Gastrocnemius medialis (tissue), 4 donors: Measurements from ENCODE around the gene MORN1. TPM values are rescaled to one million over a fixed set of nuclear protein-coding genes. Genes with fewer than 3 reads are reported as not detected.
A peak's percentile ranks its signal among the peaks of the same experiment; 100 is the strongest.

Experiments used
- ATAC-seq, 2 donors: fragments of 150-250 bp; one replicate each; pipeline ENCODE4 v1.9.1; 2016
- DNase-seq, 2 donors: peaks; one replicate each; pipeline ENCODE4 v3.0.0-alpha.2; 2019
- H3K27ac ChIP-seq, 4 donors: fragments of 200-600 bp; sonication (generic); 1 replicate in 1 of 4; 2 replicates in 3 of 4; pipeline ENCODE4 v1.5.1; 2016 to 2018; ENCODE audit warnings: mild to moderate bottlenecking in 2 of 4, moderate library complexity in 1 of 4
- H3K27me3 ChIP-seq, 3 donors: fragments of 200-600 bp; sonication (generic) in 2 of 3; 1 replicate in 1 of 3; 2 replicates in 2 of 3; pipeline versions ENCODE4 v1.5.1 to v1.6.0; 2016 to 2019; ENCODE audit warnings: mild to moderate bottlenecking in 1 of 3, moderate library complexity in 1 of 3
- H3K36me3 ChIP-seq, 2 donors: fragments of 200-600 bp; sonication (generic) in 1 of 2; one replicate each; pipeline ENCODE4 v1.5.1; 2017 to 2018
- H3K4me1 ChIP-seq, 2 donors: fragments of 200-600 bp; sonication (generic) in 1 of 2; one replicate each; pipeline ENCODE4 v1.5.1; 2016 to 2017; ENCODE audit warnings: mild to moderate bottlenecking in 2 of 2
- H3K4me3 ChIP-seq, 4 donors: fragments of 200-600 bp; sonication (generic) in 3 of 4; 1 replicate in 1 of 4; 2 replicates in 3 of 4; pipeline ENCODE4 v1.5.1; 2016 to 2019; ENCODE audit warnings: mild to moderate bottlenecking in 2 of 4
- H3K9me3 ChIP-seq, 3 donors: fragments of 200-600 bp; sonication (generic) in 2 of 3; 1 replicate in 1 of 3; 2 replicates in 2 of 3; pipeline ENCODE4 v1.5.1; 2016 to 2019
- CTCF ChIP-seq, 5 experiments: fragments of 450-650 bp in 3 of 5; fragments of 200-600 bp in 2 of 5; sonication (generic) in 2 of 5; IDR thresholded peaks in 4 of 5; conservative IDR thresholded peaks in 1 of 5; 1 replicate in 4 of 5; 2 replicates in 1 of 5; pipeline ENCODE4 v1.5.1; 2016 to 2019; ENCODE audit warnings: antibody characterized with exemption in 5 of 5, mild to moderate bottlenecking in 3 of 5, moderate library complexity in 3 of 5
- POLR2A ChIP-seq, 2 donors: fragments of 450-650 bp; IDR thresholded peaks; one replicate each; pipeline ENCODE4 v1.6.1; 2017; ENCODE audit warnings: antibody characterized with exemption in 2 of 2, mild to moderate bottlenecking in 2 of 2, moderate library complexity in 2 of 2
- in situ Hi-C, 4 donors: fragments of 200-750 bp; cut with MboI; loops; one replicate each; pipeline versions ENCODE4 v1.15.0 to v1.8.0; 2017; ENCODE audit warnings: low sequenced_read_pairs in 4 of 4
- intact Hi-C: fragments of 100-400 bp; cut with DNase I; formaldehyde crosslinking; loops from one replicate; pipeline ENCODE4 v1.15.1; 2023; ENCODE audit warnings: low total_unique reads
- total RNA-seq, 4 donors: library from RNA; depleted of rRNA; stranded (reverse); fragments of >200 nt; gene quantifications; one replicate each; pipeline versions ENCODE4 v1.1.0 to v1.2.3, GENCODE V29; 2016

MORN1 gene
- total RNA-seq, 4 donors from 2014 or later: 1.9 to 4.7 (median 3.5) TPM

GRCh38 chr1:2278591-2279209 lies 112.7 kb downstream of the MORN1 start:
- TF ChIP-seq CTCF (IDR thresholded peaks at IDR 0.05 in 4 of 5, conservative IDR thresholded peaks at IDR 0.05 in 1 of 5) (no peak), POLR2A (IDR thresholded peaks at IDR 0.05) (no peak)

GRCh38 chr1:2277741-2278488 lies 113.4 kb downstream of the MORN1 start:
- Histone ChIP-seq H3K4me3 (no peak overlapping the region), H3K27ac (peak overlapping the region; percentile 1 to 51 (median 26)), H3K4me1 (peaks cover 64 to 66% of the 10 kb centered on the region in 2 donors), H3K36me3 (no peaks in the 10 kb centered on the region), H3K9me3 (no peaks in the 10 kb centered on the region), H3K27me3 (no peaks in the 10 kb centered on the region)
- intact Hi-C loops: no loop called here
- TF ChIP-seq CTCF (IDR thresholded peaks at IDR 0.05 in 4 of 5, conservative IDR thresholded peaks at IDR 0.05 in 1 of 5) (no peak), POLR2A (IDR thresholded peaks at IDR 0.05) (no peak)
- ATAC-seq (peak in 1 of 2 donors; percentile 38), DNase-seq (peak in 1 of 2 donors; percentile 48)
- in situ Hi-C loops: no loop called here

More at GRCh38 chr1:2278591-2279209, 112.7 kb downstream of the MORN1 start:
- ATAC-seq: no peak
- Histone ChIP-seq H3K27ac (peak overlapping the region; percentile 7 to 52 (median 48)), H3K4me3 (no peak overlapping the region), H3K27me3 (no peaks in the 10 kb centered on the region), H3K36me3 (no peaks in the 10 kb centered on the region), H3K9me3 (no peaks in the 10 kb centered on the region), H3K4me1 (peaks cover 63 to 65% of the 10 kb centered on the region in 2 donors)
- intact Hi-C loops: no loop called here
- in situ Hi-C loops: no loop called here
- DNase-seq: no peak

GRCh38 chr1:2276803-2277580 lies 114.4 kb downstream of the MORN1 start:
- no peaks in the 10 kb centered on the region for H3K9me3 ChIP-seq
- no peak for ATAC-seq
- in situ Hi-C loops (no loop called here), intact Hi-C loops (no loop called here)
- no peaks in the 10 kb centered on the region for H3K36me3 ChIP-seq
- no peak overlapping the region for H3K4me3 ChIP-seq
- H3K27ac ChIP-seq: peak overlapping the region in 2 of 4 donors; percentile 52 to 55
- H3K4me1 ChIP-seq: peaks cover 68 to 75% of the 10 kb centered on the region in 2 donors
- no peak for DNase-seq
- TF ChIP-seq POLR2A (IDR thresholded peaks at IDR 0.05) (no peak), CTCF (IDR thresholded peaks at IDR 0.05 in 4 of 5, conservative IDR thresholded peaks at IDR 0.05 in 1 of 5) (no peak)
- no peaks in the 10 kb centered on the region for H3K27me3 ChIP-seq

- H3K27ac ChIP-seq: peak overlapping the region; percentile 2 to 60 (median 54)
- TF ChIP-seq CTCF (IDR thresholded peaks at IDR 0.05 in 4 of 5, conservative IDR thresholded peaks at IDR 0.05 in 1 of 5): no peak
- no peak for TF ChIP-seq POLR2A (IDR thresholded peaks at IDR 0.05)
- no peak overlapping the region for H3K4me3 ChIP-seq
- no peak for DNase-seq
- H3K9me3 ChIP-seq: no peaks in the 10 kb centered on the region
- no peaks in the 10 kb centered on the region for H3K36me3 ChIP-seq
- in situ Hi-C loops: no loop called here
- peaks cover 78 to 84% of the 10 kb centered on the region in 2 donors for H3K4me1 ChIP-seq
- intact Hi-C loops: no loop called here
- ATAC-seq: peak; percentile 37 to 73
- no peaks in the 10 kb centered on the region for H3K27me3 ChIP-seq
These were observed 115.4 kb downstream of the MORN1 start for GRCh38 chr1:2275796-2276536.
